OCI-LY3 (cell line): Measurements from ENCODE around the gene DLGAP4.

Experiments
- H2AFZ ChIP-seq: fragments of 200-600, 300-600 bp; shearing (Covaris generic); 2 replicates; pipeline ENCODE4 v1.6.0; 2014; ENCODE audit warnings: antibody characterized with exemption, low read depth, low read length
- H3K27ac ChIP-seq: fragments of 200-600, 300-600 bp; sonication (generic); 2 replicates; pipeline ENCODE4 v1.5.1; 2014; ENCODE audit warnings: mild to moderate bottlenecking, low read length, moderate library complexity, mixed read lengths
- H3K27me3 ChIP-seq: fragments of 200-600, 300-600 bp; sonication (generic); 2 replicates; pipeline ENCODE4 v1.6.1; 2014; ENCODE audit warnings: low read depth, low read length, mixed read lengths
- H3K36me3 ChIP-seq: fragments of 200-600, 300-600 bp; sonication (generic); replicated peaks from 2 replicates; pipeline ENCODE3; 2014; ENCODE audit warnings: low read depth, low read length, mixed read lengths
- H3K4me1 ChIP-seq: fragments of 300-600, 200-600 bp; sonication (generic); 2 replicates; pipeline ENCODE4 v1.6.1; 2014; ENCODE audit warnings: low read length, mixed read lengths
- H3K4me2 ChIP-seq: fragments of 200-600, 300-600 bp; sonication (generic); 2 replicates; pipeline ENCODE4 v1.6.1; 2014; ENCODE audit warnings: low read length, mixed read lengths
- H3K4me3 ChIP-seq: fragments of 300-600, 200-600 bp; sonication (generic); 2 replicates; pipeline ENCODE4 v1.5.1; 2014; ENCODE audit warnings: antibody characterized with exemption, mild to moderate bottlenecking, low read length, moderate library complexity
- H3K79me2 ChIP-seq: fragments of 300-600, 200-600 bp; shearing (Covaris generic); 2 replicates; pipeline ENCODE4 v1.6.1; 2014; ENCODE audit warnings: mild to moderate bottlenecking, low read length, mixed read lengths
- H3K9ac ChIP-seq: fragments of 300-600, 200-600 bp; shearing (Covaris generic); 2 replicates; pipeline ENCODE4 v1.6.0; 2014; ENCODE audit warnings: mild to moderate bottlenecking, low read length, moderate library complexity
- H3K9me3 ChIP-seq: fragments of 200-600, 300-600 bp; shearing (Covaris generic); 2 replicates; pipeline ENCODE4 v1.6.1; 2014; ENCODE audit warnings: low read length, mixed read lengths; ENCODE audit not compliant: insufficient read depth
- H4K20me1 ChIP-seq: fragments of 200-600, 300-600 bp; sonication (generic); 2 replicates; pipeline ENCODE4 v1.6.1; 2016; ENCODE audit warnings: low read length, mixed read lengths; ENCODE audit not compliant: insufficient read depth
- EZH2phosphoT487 ChIP-seq: fragments of 200-600 bp; shearing (Covaris generic); IDR thresholded peaks from 2 replicates; pipeline ENCODE4 v1.6.1; 2018; ENCODE audit warnings: antibody characterized with exemption, mixed run types, low read depth
- TF ChIP-seq, protein P1 (sequence below): fragments of 200-600, 300-600 bp; sonication (generic); IDR thresholded peaks from 2 replicates; pipeline ENCODE4 v1.5.1; 2014; ENCODE audit warnings: antibody characterized with exemption, low read length, low read depth

The DLGAP4 gene

DNA sequence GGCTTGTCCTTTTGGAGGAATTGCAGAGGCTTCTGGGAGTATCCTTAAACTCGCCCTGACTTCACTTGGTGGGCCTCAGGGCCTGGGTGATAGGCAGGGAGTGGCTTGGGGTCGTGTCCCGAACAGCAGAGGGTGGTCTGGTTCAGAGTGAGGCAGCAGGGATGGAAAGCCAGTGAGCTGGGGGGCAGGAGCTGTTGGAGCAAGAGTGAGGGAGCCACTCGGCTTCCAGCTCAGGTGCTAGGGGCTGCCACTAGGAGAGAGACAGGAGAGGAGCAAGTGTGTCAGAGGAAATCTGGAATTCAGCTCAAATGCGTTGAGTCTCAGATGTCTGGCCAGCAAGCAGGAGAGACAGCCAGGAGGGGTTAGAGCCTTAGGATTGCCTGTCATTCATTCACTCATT is 85.8 kb downstream of the DLGAP4 start:
- Histone ChIP-seq H3K9ac (no peak overlapping the region), H3K36me3 (no peaks in the 10 kb centered on the region), H3K27ac (no peak overlapping the region), H4K20me1 (peaks cover 5% of the 10 kb centered on the region; the same call in 1 of the 2 replicates), H3K4me3 (no peak overlapping the region), H3K79me2 (no peaks in the 10 kb centered on the region), H2AFZ (no peak overlapping the region), H3K27me3 (peaks cover 36% of the 10 kb centered on the region), H3K4me1 (no peaks in the 10 kb centered on the region), H3K4me2 (no peak overlapping the region), H3K9me3 (no peaks in the 10 kb centered on the region)
- TF ChIP-seq, protein P1, sequence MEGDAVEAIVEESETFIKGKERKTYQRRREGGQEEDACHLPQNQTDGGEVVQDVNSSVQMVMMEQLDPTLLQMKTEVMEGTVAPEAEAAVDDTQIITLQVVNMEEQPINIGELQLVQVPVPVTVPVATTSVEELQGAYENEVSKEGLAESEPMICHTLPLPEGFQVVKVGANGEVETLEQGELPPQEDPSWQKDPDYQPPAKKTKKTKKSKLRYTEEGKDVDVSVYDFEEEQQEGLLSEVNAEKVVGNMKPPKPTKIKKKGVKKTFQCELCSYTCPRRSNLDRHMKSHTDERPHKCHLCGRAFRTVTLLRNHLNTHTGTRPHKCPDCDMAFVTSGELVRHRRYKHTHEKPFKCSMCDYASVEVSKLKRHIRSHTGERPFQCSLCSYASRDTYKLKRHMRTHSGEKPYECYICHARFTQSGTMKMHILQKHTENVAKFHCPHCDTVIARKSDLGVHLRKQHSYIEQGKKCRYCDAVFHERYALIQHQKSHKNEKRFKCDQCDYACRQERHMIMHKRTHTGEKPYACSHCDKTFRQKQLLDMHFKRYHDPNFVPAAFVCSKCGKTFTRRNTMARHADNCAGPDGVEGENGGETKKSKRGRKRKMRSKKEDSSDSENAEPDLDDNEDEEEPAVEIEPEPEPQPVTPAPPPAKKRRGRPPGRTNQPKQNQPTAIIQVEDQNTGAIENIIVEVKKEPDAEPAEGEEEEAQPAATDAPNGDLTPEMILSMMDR, result no peak
- no peak for TF ChIP-seq EZH2phosphoT487

DNA sequence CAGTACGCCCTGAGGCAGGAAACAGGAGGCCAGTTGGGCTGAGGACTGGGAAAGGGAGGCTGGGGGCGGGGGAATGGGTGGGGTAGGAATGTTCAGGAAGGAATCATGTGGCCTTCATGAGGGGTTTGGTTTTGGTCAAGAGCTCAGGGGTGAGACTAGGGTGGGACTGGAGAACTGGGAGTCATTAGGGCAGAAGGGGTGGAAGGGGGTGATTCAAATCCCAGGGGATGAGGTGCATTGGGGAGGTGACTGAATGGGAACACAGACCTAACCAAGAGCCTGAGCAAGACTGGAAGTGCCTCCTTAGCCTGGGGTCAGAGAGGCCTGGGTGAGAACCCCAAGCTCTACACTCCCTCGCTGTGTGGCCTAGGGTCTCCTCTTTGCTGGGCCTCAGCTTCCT is 86.8 kb downstream of the DLGAP4 start:
- no peaks in the 10 kb centered on the region for H3K79me2 ChIP-seq
- H3K27me3 ChIP-seq, result peaks cover 34% of the 10 kb centered on the region
- no peak for TF ChIP-seq EZH2phosphoT487
- TF ChIP-seq, protein P1, result no peak
- no peaks in the 10 kb centered on the region for H3K4me1 ChIP-seq
- no peak overlapping the region for H3K4me2 ChIP-seq
- H3K9ac ChIP-seq, result no peak overlapping the region
- H3K36me3 ChIP-seq, result no peaks in the 10 kb centered on the region
- no peak overlapping the region for H3K4me3 ChIP-seq
- peaks cover 5% of the 10 kb centered on the region; the same call in 1 of the 2 replicates for H4K20me1 ChIP-seq
- H2AFZ ChIP-seq, result no peak overlapping the region
- H3K27ac ChIP-seq, result no peak overlapping the region
- H3K9me3 ChIP-seq, result no peaks in the 10 kb centered on the region

DNA sequence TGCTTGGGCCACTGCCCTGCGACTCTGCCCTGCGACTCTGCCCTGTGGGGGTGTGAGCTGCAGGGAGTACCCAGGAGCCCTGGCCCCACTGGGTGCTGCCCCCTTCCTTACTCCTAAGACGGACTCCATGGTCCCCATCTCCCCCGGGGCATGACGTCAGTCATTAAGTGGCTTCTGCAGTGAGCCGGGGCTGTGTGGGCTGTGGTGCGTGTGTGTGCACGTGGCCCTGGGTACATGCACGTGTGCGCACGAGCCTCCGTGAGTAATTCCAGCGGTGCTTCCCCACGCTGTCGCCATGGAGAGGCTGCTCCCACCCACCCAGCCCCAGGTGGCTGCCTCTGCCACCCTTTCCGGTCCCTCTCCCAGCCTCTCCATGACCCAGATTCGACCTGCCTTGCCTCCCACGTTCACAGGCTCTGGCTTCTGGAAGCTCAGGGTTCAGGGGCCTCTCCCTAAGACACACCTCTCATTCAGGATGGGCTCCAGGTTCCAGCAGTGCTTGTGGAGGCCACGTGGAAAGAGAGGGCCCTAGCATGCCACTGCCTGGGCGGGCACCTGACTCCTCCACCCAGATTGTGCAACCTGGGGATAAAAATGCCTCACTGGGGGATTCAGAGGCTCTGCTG is 88.3 kb downstream of the DLGAP4 start:
- Histone ChIP-seq H3K79me2 (no peaks in the 10 kb centered on the region), H3K9ac (no peak overlapping the region), H4K20me1 (peaks cover 5% of the 10 kb centered on the region; the same call in 1 of the 2 replicates), H3K4me2 (no peak overlapping the region), H3K9me3 (no peaks in the 10 kb centered on the region), H3K27ac (no peak overlapping the region), H3K27me3 (peaks cover 28% of the 10 kb centered on the region), H3K4me1 (no peaks in the 10 kb centered on the region), H3K36me3 (no peaks in the 10 kb centered on the region), H3K4me3 (no peak overlapping the region), H2AFZ (no peak overlapping the region)
- no peak for TF ChIP-seq EZH2phosphoT487
- TF ChIP-seq, protein P1, result no peak

DNA sequence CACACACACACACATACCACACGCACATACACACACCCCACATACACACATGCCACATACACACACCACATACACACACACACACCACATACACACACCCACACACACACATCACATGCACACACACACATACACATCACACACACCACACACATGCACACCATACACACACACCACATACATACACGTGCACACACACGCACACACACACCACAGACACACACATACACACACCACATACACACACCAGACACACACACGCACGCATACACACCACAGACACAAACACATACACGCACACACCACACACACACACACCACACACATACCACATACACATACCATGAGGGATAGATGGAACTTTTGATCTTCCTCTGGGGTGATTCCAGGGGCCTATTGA is 90.2 kb downstream of the DLGAP4 start:
- no peaks in the 10 kb centered on the region for H3K9me3 ChIP-seq
- H3K27ac ChIP-seq, result no peak overlapping the region
- no peak overlapping the region for H2AFZ ChIP-seq
- TF ChIP-seq, protein P1, result no peak
- TF ChIP-seq EZH2phosphoT487, result no peak
- no peaks in the 10 kb centered on the region; the same call in 1 of the 2 replicates for H4K20me1 ChIP-seq
- H3K4me2 ChIP-seq, result no peak overlapping the region
- H3K9ac ChIP-seq, result no peak overlapping the region
- no peaks in the 10 kb centered on the region for H3K36me3 ChIP-seq
- H3K27me3 ChIP-seq, result peaks cover 19% of the 10 kb centered on the region
- no peaks in the 10 kb centered on the region for H3K79me2 ChIP-seq
- H3K4me1 ChIP-seq, result no peaks in the 10 kb centered on the region
- H3K4me3 ChIP-seq, result no peak overlapping the region
